Esophagus (tissue), 2 donors: ENCODE measurements around the gene SRMS. TPM values are rescaled to one million over a fixed set of nuclear protein-coding genes. Genes with fewer than 3 reads are reported as not detected.
A peak's percentile ranks its signal among the peaks of the same experiment; 100 is the strongest.

Experiments
- H3K27ac ChIP-seq, 2 donors: one replicate each; pipeline ENCODE4 v1.5.1; 2013; ENCODE audit warnings: low read depth in 2 of 2, mild to moderate bottlenecking in 2 of 2, inconsistent platforms in 1 of 2, low read length in 1 of 2, moderate library complexity in 1 of 2
- H3K27me3 ChIP-seq, 2 donors: one replicate each; pipeline ENCODE4 v1.6.1; 2013; ENCODE audit warnings: low read length in 2 of 2, control low read depth in 1 of 2, mild to moderate bottlenecking in 1 of 2; ENCODE audit not compliant: insufficient read depth in 2 of 2, control insufficient read depth in 1 of 2
- H3K36me3 ChIP-seq, 2 donors: one replicate each; pipeline ENCODE4 v1.6.1; 2013; ENCODE audit warnings: low read length in 1 of 2; ENCODE audit not compliant: control insufficient read depth in 2 of 2, insufficient read depth in 2 of 2
- H3K4me1 ChIP-seq, 2 donors: one replicate each; pipeline ENCODE4 v1.6.1; 2013; ENCODE audit warnings: low read length in 1 of 2; ENCODE audit not compliant: control insufficient read depth in 2 of 2, insufficient read depth in 2 of 2
- H3K4me3 ChIP-seq, 2 donors: one replicate each; pipeline ENCODE4 v1.5.1; 2013; ENCODE audit warnings: low read length in 2 of 2, mild to moderate bottlenecking in 2 of 2, low read depth in 1 of 2, moderate library complexity in 1 of 2
- H3K9me3 ChIP-seq, 2 donors: one replicate each; pipeline ENCODE4 v1.6.1; 2013; ENCODE audit warnings: mild to moderate bottlenecking in 2 of 2, low read depth in 1 of 2, low read length in 1 of 2, moderate library complexity in 1 of 2; ENCODE audit not compliant: control insufficient read depth in 2 of 2, insufficient read depth in 1 of 2
- WGBS, 2 donors: extraction: QIAGEN DNeasy Blood & Tissue Kit; methylation state at CpG; one replicate each; pipeline ENCODE4 v1.1.7; 2013; 5-methylcytosine and 5-hydroxymethylcytosine counted together
- polyA plus RNA-seq, 2 donors: library from polyadenylated mRNA; stranded (reverse); fragments of 200-250 nt; gene quantifications; one replicate each; pipeline ENCODE4 v1.2.3, GENCODE V29; 2013
- donor health status: healthy with polysubstance abuse.
- donor health status: Bipolar disorder and iron deficiency.

The SRMS gene
- polyA plus RNA-seq, 2 donors = 0.04 TPM; not detected in 1

GRCh38 chr20:63525971-63526370 is 21.6 kb downstream of the SRMS start:
- H3K9me3 ChIP-seq = peaks cover 0 to 6% of the 10 kb centered on the region in 2 donors
- H3K4me3 ChIP-seq = no peak overlapping the region
- no peaks in the 10 kb centered on the region for H3K27me3 ChIP-seq
- WGBS, 2 donors = 7 to 14% methylated on average over 2 of the region's 2 CpGs
- H3K27ac ChIP-seq = peak overlapping the region in 1 of 2 donors; percentile 69
- H3K36me3 ChIP-seq = peaks cover 0 to 34% of the 10 kb centered on the region in 2 donors
- H3K4me1 ChIP-seq = peaks cover 0 to 18% of the 10 kb centered on the region in 2 donors

- peak overlapping the region in 1 of 2 donors; percentile 79 for H3K27ac ChIP-seq
- peaks cover 0 to 30% of the 10 kb centered on the region in 2 donors for H3K36me3 ChIP-seq
Observed at GRCh38 chr20:63525185-63525584, 22.4 kb downstream of the SRMS start.

GRCh38 chr20:63522981-63523611 is 24.5 kb downstream of the SRMS start:
- H3K27me3 ChIP-seq = no peaks in the 10 kb centered on the region
- peaks cover 0 to 6% of the 10 kb centered on the region in 2 donors for H3K9me3 ChIP-seq
- peak overlapping the region; percentile 73 to 85 for H3K27ac ChIP-seq
- peak overlapping the region; percentile 51 to 75 for H3K4me3 ChIP-seq
- peaks cover 0 to 17% of the 10 kb centered on the region in 2 donors for H3K4me1 ChIP-seq
- WGBS, 2 donors = 96 to 99% methylated on average over 11 of the region's 11 CpGs
- H3K36me3 ChIP-seq = peaks cover 0 to 19% of the 10 kb centered on the region in 2 donors

More at GRCh38 chr20:63525185-63525584, 22.4 kb downstream of the SRMS start:
- Histone ChIP-seq H3K4me1 (peaks cover 0 to 18% of the 10 kb centered on the region in 2 donors), H3K4me3 (no peak overlapping the region), H3K9me3 (peaks cover 0 to 6% of the 10 kb centered on the region in 2 donors), H3K27me3 (no peaks in the 10 kb centered on the region)
- WGBS, 2 donors = 58 to 68% methylated on average over 3 of the region's 3 CpGs

- peaks cover 0 to 17% of the 10 kb centered on the region in 2 donors for H3K4me1 ChIP-seq
- H3K27me3 ChIP-seq = no peaks in the 10 kb centered on the region
- H3K36me3 ChIP-seq = peaks cover 0 to 19% of the 10 kb centered on the region in 2 donors
- peak overlapping the region; percentile 73 to 85 for H3K27ac ChIP-seq
- H3K4me3 ChIP-seq = peak overlapping the region; percentile 51 to 75
- H3K9me3 ChIP-seq = peaks cover 0 to 6% of the 10 kb centered on the region in 2 donors
- 60 to 72% methylated on average over 13 of the region's 13 CpGs for WGBS, 2 donors
Observed at GRCh38 chr20:63522091-63522868, 25.3 kb downstream of the SRMS start.

GRCh38 chr20:63521602-63522001 is 25.9 kb downstream of the SRMS start:
- peak overlapping the region; percentile 93 to 99 for H3K27ac ChIP-seq
- H3K36me3 ChIP-seq = peaks cover 0 to 19% of the 10 kb centered on the region in 2 donors
- peak overlapping the region; percentile 75 to 97 for H3K4me3 ChIP-seq
- no peaks in the 10 kb centered on the region for H3K27me3 ChIP-seq
- WGBS, 2 donors = 26 to 41% methylated on average over 21 to 23 of the region's 23 CpGs
- H3K9me3 ChIP-seq = peaks cover 0 to 6% of the 10 kb centered on the region in 2 donors
- H3K4me1 ChIP-seq = peaks cover 0 to 17% of the 10 kb centered on the region in 2 donors

- WGBS, 2 donors = 0 to 1% methylated on average over 54 to 68 of the region's 68 CpGs
- H3K27ac ChIP-seq = peak overlapping the region; percentile 93 to 99
- peaks cover 0 to 6% of the 10 kb centered on the region in 2 donors for H3K9me3 ChIP-seq
- H3K36me3 ChIP-seq = peaks cover 0 to 19% of the 10 kb centered on the region in 2 donors
- no peaks in the 10 kb centered on the region for H3K27me3 ChIP-seq
- H3K4me1 ChIP-seq = peaks cover 0 to 17% of the 10 kb centered on the region in 2 donors
- peak overlapping the region; percentile 75 to 97 for H3K4me3 ChIP-seq
Observed at GRCh38 chr20:63520934-63521601, 26.5 kb downstream of the SRMS start.

- Histone ChIP-seq H3K27me3 (no peaks in the 10 kb centered on the region), H3K4me1 (peaks cover 0 to 17% of the 10 kb centered on the region in 2 donors), H3K27ac (peak within 1 kb of the TSS; percentile 93 to 99), H3K4me3 (peak within 1 kb of the TSS; percentile 75 to 97), H3K9me3 (peaks cover 0 to 6% of the 10 kb centered on the region in 2 donors), H3K36me3 (peaks cover 0 to 19% of the 10 kb centered on the region in 2 donors)
- WGBS, 2 donors = 1% methylated on average over 30 to 64 of the region's 64 CpGs
Observed at GRCh38 chr20:63520504-63520933, 27.0 kb downstream of the SRMS start, which contains the start of gene PPDPF. PPDPF (plus strand) TSS chr20:63520765; CDS start chr20:63521309, 544 bp downstream.

GRCh38 chr20:63519668-63520503 is 27.7 kb downstream of the SRMS start:
- H3K9me3 ChIP-seq = peaks cover 0 to 6% of the 10 kb centered on the region in 2 donors
- WGBS, 2 donors = 1 to 2% methylated on average over 66 to 72 of the region's 72 CpGs
- H3K4me1 ChIP-seq = peaks cover 0 to 17% of the 10 kb centered on the region in 2 donors
- peak overlapping the region; percentile 81 to 85 for H3K27ac ChIP-seq
- peak overlapping the region; percentile 75 to 97 for H3K4me3 ChIP-seq
- no peaks in the 10 kb centered on the region for H3K27me3 ChIP-seq
- peaks cover 0 to 19% of the 10 kb centered on the region in 2 donors for H3K36me3 ChIP-seq
